Ramos (cell line): ENCODE measurements around the gene ZNF747.

ENCODE experiments used
- in situ Hi-C: fragments of 300-500 bp; cut with MboI; formaldehyde crosslinking; loops from one replicate; pipeline ENCODE4 v1.14.3; 2022; ENCODE audit warnings: low sequenced_read_pairs; ENCODE audit not compliant: unreplicated experiment

ZNF747 gene

DNA sequence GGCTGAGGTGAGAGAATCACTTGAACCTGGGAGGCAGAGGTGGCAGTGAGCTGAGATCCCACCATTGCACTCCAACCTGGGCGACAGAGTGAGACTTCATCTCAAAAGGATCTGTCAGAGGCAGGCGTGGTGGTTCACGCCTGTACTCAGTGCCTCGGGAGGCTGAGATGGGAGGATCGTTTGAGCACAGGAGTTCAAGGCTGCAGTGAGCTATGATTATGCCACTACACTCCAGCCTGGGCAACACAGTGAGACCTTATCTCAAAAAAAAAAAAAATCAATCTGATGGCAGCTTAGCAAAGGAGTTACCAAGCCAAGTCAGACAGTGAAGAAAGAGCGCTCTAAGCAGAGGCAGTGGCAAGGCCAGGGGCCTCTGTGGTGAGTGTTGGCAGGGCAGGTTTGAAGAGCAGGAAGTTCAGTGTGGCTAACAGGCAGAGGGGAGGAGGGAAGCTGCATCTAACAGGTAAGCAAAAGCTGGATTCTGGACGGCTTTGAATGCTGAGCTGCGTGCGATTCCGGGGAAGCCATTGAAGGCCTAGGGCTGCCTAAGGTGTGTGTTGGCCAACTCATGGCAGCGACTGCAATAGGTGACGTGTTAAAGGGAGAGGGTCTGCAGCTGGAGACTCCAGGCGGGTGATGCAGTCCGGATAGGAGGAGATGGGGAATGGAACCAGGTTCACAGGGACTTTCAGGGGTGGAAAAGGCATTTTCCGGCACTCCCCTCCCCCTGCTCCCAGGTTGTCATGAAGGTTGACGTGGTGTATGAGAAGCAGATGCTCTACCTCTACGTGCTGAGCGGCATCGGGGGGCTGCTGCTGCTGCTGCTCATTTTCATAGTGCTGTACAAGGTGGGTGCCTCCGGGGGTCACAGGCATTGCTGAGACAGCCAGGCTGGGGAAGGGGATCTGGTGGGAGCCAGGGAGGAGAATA, 15.3 kb downstream of the ZNF747 start:
- in situ Hi-C loops: no loop called here

DNA sequence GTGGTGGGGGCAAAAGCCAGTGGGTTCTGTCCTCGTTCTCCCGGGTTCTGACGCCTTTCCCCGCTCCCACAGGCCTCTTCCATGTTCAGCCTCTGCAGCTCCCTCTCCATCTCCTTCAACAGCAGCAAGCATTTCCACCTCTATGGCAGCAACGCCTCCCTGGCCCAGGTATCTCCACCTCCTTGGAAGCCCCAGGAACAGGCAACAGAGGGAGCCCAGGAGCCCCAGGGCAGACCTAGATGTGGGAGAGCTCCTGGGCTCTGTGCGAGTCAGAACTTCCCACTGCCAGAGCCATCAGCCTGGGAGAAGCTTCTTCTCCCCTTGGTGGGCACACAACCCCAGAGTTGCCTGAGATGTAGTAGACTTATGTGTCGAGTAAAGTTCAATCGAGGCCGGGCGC, 16.1 kb downstream of the ZNF747 start:
- in situ Hi-C loops: no loop called here

DNA sequence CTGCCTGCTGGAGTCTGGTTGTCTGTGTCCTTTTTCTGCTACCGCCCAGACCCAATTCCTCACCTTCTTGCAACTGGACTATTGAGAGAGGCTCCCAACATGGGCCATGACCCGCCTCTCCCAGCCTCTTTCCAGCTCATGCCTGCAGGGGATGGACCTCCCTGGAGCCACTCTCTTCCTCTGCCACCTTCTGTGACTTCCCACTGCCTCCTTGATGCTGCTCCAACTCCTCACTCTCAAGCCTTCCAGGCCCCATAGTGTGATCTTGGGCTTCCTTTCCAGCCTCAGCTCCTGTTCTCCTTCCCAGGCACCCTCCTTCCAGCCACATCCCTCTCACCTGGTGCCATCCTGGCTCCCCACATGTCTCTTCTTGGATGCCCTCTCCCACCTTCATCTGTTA, 19.4 kb downstream of the ZNF747 start:
- in situ Hi-C loops: no loop called here

DNA sequence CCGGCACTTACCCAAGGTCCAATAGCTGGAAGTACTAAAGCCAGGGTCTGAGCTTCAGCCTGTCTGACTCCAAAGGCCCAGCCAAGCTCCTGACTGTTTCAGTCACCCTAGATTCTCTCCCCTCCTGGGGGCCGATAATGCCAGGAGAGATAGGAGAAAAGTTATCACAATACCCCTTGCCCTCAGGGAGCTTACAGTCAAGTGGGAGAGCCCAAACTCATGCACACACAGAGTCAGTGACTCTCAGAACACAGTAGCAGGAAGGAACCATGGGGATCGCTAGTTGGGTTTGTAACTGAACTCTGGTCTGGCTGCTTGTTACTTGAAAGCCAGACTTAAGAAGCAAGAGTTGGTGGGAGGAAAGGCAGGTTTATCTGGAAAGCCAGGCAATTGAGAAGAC, 23.1 kb downstream of the ZNF747 start:
- in situ Hi-C loops: no loop called here

DNA sequence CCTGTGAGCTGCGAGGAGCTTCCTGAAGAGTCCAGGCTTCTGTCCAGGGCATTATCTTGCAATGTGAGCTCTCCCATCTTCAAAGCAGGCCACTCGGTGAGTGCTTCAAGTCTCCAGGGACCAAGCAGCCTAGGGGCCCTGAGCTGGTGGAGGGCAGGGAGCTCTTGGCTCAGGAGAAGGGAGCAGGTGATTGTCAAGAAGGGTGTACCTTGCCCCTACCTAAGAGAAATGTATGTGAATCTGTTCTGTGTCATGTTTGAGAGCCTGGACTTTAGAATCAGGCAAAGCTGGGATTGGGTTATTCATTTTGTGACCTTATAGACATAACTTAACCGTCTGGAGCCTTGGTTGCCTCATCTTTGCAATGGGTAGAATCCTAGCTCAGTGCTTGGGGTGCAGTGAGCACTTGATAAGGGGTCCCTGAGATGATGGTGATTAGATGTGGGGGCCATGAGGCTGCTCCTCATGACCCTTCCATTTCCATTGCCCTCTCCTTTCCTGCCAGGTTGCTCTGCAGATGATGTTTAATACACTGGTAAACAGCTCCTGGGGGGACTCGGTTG, 24.2 kb downstream of the ZNF747 start:
- in situ Hi-C loops: no loop called here

DNA sequence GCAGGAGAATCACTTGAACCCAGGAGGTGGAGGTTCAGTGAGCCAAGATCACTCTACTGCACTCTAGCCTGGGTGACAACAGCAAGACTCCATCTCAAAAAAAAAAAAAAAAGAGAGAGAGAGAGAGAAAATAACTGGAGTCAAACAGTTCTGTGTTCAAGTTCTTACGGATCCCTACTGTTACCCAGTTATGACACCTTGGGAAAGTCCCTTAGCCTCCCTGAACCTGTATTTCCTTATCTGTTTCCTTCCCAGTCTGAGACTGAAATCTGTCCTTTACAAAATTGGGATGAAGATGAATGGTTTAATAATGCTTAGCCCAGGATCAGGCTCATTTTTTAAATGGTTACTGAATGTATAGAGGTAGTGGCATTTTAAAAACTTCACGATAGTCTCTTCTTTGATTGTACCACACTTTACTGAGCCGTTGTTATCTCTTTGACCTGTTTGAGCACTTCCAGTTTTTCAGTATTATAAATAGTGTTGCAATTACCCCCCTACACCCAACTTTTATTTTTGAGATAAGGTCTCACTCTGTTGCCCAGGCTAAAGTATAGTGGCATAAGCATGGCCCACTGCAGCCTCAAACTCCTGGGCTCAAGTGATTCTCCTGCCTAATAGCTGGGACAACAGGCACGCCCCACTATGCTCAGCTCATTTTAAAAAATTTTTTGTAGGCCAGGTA, 25.4 kb downstream of the ZNF747 start:
- in situ Hi-C loops: no loop called here

DNA sequence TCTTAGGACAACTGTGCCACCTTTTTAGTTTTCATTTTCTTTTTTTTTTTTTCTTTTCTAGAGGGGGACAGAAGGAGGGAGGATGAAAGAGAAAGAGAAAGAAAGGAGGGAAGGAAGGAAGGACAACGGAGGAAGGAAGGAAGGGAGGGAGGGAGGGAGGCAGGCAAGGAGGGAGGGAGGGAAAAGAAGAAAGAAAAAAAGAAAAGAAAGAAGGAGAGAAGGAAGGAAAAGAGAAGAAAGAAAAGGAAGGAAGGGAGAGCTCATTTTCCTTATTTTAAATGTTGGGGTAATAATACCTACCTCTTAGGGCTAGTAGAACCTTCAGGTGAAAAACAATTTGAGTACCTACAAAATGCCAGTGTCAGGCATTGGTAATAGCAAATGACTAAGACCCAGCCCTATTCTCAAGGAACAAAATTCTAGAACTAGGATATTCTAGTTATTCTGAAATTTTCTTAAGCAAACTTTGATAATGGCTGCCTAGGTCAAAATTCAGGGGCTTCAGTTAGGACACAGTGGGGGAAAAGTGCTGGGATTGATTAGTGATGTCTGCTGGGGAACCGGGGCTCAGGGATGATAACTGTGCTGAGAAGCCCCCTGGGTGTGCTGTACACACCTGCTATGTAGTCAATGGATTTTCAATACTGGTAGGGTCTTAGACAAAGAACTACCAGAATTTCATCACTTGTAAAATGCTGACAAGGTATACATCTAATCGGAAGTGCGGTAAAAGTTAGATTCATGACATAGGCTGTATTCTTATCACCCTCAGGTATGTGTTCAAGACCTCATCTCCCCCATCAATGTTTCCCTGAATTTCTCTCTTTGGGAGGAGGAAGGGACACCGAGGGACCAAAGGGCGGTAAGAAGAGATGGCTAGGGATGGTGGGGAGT, 31.0 kb downstream of the ZNF747 start:
- in situ Hi-C loops: no loop called here

DNA sequence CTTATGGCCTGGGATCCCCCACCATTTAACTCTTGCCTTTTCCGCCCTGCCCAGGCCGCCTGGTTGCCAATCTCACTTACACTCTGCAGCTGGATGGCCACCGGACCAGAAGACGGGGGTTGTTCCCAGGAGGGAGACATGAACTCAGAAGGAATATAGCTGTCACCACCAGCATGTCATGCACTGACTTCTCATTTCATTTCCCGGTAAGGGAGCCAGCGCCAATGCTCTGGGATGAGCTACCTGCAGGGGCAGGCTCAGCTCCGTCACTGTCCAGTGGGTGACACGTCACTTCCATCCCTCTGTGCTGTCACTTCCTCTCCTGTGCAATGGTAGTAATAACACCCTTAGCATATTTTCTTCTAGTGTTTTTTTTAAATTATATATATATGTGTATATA, 35.4 kb downstream of the ZNF747 start:
- in situ Hi-C loops: no loop called here

DNA sequence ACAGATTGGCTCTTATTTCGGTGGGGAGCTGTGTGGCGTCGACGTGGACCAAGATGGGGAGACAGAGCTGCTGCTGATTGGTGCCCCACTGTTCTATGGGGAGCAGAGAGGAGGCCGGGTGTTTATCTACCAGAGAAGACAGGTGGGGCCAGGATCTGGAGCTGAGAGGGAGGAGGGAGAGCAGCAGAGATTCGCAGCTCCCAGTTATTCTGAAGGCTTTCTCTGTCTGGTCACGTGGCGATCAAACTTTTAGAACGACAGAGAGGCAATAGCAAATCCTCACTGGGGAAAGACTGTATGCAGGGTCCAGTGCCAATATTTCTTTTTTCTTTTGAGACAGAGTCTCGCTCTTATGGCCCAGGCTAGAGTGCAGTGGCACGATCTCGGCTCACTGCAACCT, 39.9 kb downstream of the ZNF747 start:
- in situ Hi-C loops: no loop called here

DNA sequence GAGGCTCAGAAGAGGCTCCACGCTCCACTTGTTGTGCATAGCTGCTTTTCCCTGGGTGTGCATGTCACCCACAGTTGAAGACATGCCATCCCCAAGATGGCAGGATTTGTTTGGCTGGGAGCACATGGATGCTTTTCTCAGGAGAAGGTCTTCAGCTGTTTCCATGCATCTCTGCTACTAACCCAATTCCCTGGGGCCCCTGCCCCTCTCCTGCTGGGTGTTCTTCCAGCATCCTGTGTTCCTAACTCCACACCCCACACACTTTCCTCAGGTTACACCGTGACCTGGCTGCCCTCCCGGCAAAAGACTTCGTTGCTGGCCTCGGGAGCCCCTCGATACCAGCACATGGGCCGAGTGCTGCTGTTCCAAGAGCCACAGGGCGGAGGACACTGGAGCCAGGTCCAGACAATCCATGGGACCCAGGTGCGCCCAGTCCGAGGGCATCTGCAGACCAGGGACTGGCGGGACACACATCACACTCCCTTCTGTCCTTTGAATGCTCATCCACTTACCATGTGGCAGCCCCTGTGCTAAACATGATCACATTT, 40.6 kb downstream of the ZNF747 start:
- in situ Hi-C loops: no loop called here

DNA sequence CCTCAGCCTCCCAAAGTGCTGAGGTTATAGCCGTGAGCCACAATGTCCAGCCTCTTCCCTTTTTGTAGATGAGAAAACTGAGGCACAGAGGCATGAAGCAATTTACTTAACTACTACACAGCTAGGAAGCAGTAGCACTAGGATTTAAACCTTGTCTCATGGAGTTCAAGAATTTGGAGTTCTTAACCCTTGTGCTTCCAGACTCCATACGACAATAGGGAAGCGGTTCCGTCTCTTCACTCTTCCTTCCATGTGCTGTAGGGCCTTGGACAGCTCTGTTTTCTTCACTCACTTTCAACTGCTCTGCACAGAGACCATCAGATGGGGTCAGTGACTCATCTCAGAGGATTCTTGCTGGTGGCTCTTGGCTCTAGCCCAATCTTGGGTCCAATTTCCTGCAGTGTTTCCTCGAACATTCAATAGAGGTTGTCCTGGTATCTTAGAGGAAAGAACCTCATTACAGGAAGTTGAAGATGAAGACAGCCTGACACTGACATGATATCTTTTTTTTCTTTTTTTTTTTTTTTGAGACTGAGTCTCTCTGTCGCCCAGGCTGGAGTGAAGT, 42.8 kb downstream of the ZNF747 start:
- in situ Hi-C loops: no loop called here

DNA sequence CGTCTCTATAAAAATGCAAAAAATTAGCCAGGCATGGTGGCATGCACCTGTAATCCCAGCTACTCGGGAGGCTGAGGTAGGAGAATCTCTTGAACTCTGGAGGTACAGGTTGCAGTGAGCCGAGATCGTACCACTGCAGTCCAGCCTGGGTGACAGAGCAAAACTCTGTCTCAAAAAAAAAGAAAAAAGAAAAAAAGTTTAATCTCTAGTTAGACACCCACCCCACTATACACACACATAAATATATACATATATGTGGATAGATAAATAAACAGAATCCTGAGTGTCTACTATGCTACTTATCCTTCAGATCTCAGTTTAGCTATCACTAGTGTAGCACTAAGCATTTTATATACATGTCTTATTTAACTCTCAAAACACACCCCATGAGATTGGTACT, 43.4 kb downstream of the ZNF747 start:
- in situ Hi-C loops: no loop called here

DNA sequence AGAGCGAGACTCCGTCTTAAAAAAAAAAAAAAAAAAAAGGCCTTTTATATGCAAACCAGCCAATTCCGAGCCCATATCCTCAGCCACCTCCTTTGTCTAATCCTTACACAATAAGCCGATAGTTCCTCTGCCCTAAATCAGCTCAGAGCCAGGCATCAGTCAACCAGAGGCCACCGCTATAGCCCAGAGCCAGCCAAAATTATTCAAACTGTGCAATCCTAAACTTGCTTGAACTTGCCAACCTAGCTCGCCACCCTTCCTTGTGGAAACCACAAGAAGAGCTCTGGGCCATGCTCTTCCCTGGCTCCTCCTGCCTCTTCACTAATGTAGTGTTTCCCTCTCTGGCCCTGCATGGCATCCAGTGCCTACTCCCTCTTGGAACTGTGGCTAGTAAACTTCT, 44.4 kb downstream of the ZNF747 start:
- in situ Hi-C loops: no loop called here

DNA sequence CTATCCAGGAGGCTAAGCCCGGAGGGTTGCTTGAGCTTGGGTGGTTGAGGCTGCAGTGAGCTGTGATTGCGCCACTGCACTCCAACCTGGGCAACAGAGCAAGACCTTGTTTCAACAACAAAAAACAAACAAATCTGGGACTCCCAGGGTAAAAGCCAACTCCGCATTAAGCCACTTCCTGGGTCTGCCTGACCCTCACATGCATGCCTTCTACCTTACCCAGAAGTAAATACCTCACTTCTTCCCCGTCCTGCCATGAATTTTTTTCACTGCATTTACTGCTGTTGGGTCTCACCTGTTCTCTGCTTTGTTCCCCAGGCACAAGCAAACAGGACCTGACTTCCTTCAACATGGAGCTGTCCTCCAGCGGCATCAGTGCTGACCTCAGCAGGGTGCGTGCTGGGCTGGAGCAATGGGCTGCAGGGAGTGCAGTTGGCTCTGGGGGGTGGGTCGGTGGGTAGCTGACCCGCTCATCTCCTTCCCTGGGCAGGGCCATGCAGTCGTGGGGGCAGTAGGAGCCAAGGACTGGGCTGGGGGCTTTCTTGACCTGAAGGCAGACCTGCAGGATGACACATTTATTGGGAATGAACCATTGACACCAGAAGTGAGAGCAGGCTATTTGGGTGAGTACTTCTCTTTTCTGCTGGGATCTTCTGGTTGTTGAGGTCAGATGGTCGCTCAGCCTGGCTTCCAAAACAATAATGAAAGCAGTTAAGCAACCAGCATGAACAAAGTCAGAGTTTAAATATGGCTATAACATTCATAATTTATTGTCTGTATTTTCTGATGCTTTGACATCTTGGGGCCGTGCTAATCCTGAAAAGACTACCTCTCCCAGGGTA, 45.7 kb downstream of the ZNF747 start:
- in situ Hi-C loops: no loop called here

DNA sequence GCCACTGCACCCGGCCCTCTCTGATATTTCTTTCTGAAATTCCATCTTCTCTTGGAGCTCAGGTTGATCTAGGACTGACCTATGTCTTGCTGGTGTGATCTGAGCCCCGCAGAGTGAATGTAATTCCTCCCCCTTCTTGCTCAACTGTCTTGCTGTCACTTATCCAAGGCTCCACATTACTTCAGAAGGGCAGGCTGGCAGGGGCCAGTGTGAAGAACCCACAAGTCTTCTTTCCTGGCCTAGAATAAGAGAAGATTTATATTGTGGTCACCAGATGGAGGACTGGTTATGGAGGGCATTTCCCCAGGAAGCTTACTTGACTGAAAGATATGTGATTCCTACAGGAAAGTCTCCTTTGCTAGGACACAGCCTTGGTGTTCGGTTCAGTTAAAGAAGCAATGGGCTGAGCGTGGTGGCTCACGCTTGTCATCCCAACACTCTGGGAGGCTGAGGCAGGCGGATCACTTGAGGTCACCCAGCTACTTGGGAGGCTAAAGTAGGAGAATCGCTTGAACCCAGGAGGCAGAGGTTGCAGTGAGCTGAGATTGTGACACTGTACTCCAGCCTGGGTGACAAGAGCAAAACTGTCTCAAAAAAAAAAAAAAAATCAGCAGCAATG, 48.7 kb downstream of the ZNF747 start:
- in situ Hi-C loops: no loop called here

DNA sequence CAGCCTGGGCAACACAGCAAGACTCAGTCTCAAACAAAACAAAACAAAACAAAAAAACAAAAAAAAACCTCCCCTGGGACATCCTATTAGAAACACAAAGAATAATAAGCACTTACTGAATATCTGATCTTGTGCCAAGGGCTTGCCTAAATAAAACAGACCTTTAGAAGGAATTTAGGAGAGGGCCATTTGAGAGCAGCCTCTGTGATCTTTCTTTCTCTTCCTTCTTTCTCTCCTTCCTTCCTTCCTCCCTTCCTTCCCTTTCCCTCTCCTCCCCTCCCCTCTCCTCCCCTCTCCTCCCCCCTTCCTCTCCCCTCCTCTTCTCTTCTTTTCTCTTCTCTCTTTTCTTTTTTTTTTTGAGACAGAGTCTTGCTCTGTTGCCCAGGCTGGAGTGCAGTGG, 49.8 kb downstream of the ZNF747 start:
- in situ Hi-C loops: no loop called here

DNA sequence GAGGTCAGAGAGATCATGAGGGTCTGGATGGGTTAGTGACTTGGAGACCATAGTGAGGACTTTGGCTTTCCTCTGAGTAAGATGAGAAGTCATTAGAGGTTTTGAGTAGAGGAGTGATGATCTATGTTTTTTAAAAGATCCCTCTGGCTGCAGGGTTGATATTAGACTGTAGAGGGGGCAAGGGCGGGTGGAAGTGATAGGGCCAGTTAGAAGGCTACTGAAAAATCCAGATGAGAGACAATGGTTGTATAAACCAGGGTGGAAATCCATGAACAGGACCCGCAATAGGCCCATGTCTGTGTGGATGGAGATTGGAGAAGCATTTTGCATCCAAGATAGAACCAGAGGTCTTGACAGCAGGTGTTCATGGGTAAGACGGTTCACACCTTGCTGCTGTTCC, 52.3 kb downstream of the ZNF747 start:
- in situ Hi-C loops: no loop called here

DNA sequence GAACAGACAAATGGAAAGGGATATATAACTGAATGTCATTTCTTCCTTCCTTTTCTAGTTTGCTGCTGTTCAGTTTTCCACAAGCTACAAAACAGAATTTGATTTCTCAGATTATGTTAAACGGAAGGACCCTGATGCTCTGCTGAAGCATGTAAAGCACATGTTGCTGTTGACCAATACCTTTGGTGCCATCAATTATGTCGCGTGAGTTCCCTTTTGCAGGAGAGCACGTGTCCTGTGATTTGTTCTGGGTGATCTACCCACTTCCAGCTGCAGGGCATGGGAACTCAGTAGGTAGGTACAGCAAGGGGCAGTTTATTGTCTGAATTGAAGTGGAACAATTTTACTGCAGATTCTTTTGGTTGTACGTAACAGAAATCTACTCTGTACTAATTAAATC, 53.3 kb downstream of the ZNF747 start:
- in situ Hi-C loops: no loop called here
